Endothelial cell (in vitro differentiated cells): ENCODE data around the gene SLC18B1. TPM values are rescaled to one million over a fixed set of nuclear protein-coding genes. Genes with fewer than 3 reads are reported as not detected.

ENCODE experiments used
- DNase-seq: peaks from one replicate; pipeline ENCODE4 v3.0.0; 2021; ENCODE audit warnings: low spot score
- H3K27ac Mint-ChIP-seq: one replicate; pipeline ENCODE4 v1.8.0; 2021; ENCODE audit warnings: mixed read lengths, inconsistent platforms; ENCODE audit not compliant: unreplicated experiment
- H3K27me3 Mint-ChIP-seq: one replicate; pipeline ENCODE4 v1.8.0; 2021; ENCODE audit warnings: mild to moderate bottlenecking, moderate library complexity, mixed read lengths, inconsistent platforms; ENCODE audit not compliant: unreplicated experiment
- H3K36me3 Mint-ChIP-seq: one replicate; pipeline ENCODE4 v1.8.0; 2021; ENCODE audit warnings: mild to moderate bottlenecking, low read depth, mixed read lengths, inconsistent platforms; ENCODE audit not compliant: unreplicated experiment
- H3K4me1 Mint-ChIP-seq: one replicate; pipeline ENCODE4 v1.8.0; 2021; ENCODE audit warnings: mild to moderate bottlenecking, mixed read lengths, inconsistent platforms; ENCODE audit not compliant: unreplicated experiment
- H3K4me3 Mint-ChIP-seq: one replicate; pipeline ENCODE4 v1.8.0; 2021; ENCODE audit warnings: mild to moderate bottlenecking, mixed read lengths, inconsistent platforms; ENCODE audit not compliant: unreplicated experiment
- H3K9me3 Mint-ChIP-seq: one replicate; pipeline ENCODE4 v1.8.0; 2021; ENCODE audit warnings: mixed read lengths, inconsistent platforms; ENCODE audit not compliant: unreplicated experiment
- total RNA-seq: library from RNA; stranded (reverse); fragmentation: NEBNext Ultra II Directional; extraction: Animal tissue kit (Norgen Biotek cat#: 25700); gene quantifications from one replicate; pipeline ENCODE4 v1.2.1, GENCODE V29; 2021; ENCODE audit not compliant: unreplicated experiment
- TF ChIP-seq, protein P1 (sequence below): fragments of 200-600 bp; sonication (generic); IDR thresholded peaks from one replicate; pipeline ENCODE4 v1.5.0; 2021; ENCODE audit warnings: antibody characterized with exemption; ENCODE audit not compliant: unreplicated experiment

SLC18B1 gene
- total RNA-seq, 1 donor from 2014 or later: 11.1 TPM

DNA sequence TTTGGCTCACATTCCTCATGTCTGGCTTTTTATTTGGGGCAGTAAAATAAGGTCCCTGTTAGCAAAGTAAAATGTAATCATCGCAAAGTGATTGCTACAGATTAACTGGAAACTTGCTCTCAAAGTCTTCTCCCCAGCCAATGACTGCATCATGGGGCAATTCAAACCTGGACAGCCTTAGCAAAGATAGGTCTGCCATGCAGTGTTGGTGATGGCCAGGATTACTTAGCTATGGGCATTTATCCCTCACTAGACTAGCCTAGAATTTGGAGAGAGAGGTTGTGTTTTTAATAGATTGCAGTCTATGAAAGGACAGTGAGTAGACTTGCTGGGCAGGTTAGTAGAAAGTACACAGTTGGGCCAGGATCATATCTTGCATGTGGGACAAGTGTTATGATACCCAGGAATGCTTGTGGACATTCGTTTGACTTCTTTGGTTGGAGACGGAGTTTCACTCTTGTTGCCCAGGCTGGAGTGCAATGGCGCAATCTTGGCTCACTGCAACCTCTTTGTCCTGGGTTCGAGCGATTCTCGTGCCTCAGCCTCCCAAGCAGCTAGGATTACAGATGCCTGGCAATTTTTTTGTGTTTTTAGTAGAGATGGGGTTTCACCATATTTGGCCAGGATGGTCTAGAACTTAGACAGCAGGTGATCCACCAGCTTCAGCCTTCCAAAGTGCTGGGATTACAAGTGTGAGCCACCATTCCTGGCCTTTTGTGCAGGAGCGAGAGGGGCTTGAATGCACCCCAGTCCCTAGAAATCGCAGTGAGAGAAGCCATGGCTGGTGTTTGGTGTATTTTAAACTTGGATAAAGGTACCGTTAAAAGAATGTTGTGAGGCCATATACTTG is 19.3 kb upstream of the SLC18B1 start:
- TF ChIP-seq, protein P1, sequence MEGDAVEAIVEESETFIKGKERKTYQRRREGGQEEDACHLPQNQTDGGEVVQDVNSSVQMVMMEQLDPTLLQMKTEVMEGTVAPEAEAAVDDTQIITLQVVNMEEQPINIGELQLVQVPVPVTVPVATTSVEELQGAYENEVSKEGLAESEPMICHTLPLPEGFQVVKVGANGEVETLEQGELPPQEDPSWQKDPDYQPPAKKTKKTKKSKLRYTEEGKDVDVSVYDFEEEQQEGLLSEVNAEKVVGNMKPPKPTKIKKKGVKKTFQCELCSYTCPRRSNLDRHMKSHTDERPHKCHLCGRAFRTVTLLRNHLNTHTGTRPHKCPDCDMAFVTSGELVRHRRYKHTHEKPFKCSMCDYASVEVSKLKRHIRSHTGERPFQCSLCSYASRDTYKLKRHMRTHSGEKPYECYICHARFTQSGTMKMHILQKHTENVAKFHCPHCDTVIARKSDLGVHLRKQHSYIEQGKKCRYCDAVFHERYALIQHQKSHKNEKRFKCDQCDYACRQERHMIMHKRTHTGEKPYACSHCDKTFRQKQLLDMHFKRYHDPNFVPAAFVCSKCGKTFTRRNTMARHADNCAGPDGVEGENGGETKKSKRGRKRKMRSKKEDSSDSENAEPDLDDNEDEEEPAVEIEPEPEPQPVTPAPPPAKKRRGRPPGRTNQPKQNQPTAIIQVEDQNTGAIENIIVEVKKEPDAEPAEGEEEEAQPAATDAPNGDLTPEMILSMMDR: no peak
- H3K4me3 Mint-ChIP-seq: no peak overlapping the region
- peaks cover 14% of the 10 kb centered on the region for H3K27me3 Mint-ChIP-seq
- H3K27ac Mint-ChIP-seq: no peak overlapping the region
- peaks cover 33% of the 10 kb centered on the region for H3K36me3 Mint-ChIP-seq
- DNase-seq: no peak
- peaks cover 30% of the 10 kb centered on the region for H3K4me1 Mint-ChIP-seq
- H3K9me3 Mint-ChIP-seq: no peaks in the 10 kb centered on the region

DNA sequence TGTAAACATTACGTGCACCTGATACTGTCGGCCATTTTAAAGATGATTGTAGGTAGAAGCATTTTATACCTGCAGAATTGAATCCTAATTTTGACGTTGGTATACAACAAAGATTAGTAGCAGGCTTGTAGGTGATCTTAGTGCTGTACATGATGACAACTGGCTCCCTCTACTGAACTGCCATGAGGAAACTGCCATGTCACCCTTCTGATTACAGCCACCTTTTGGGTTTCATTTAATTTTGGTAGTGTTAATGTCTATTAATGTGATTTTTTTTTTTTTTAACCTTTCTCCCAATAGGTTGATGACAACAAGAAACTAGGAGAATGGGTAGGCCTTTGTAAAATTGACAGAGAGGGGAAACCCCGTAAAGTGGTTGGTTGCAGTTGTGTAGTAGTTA is 18.2 kb upstream of the SLC18B1 start:
- peak overlapping the region; percentile 99 for H3K4me3 Mint-ChIP-seq
- H3K36me3 Mint-ChIP-seq: peaks cover 33% of the 10 kb centered on the region
- H3K27ac Mint-ChIP-seq: no peak overlapping the region
- no peak for DNase-seq
- peaks cover 33% of the 10 kb centered on the region for H3K4me1 Mint-ChIP-seq
- no peaks in the 10 kb centered on the region for H3K9me3 Mint-ChIP-seq
- peaks cover 14% of the 10 kb centered on the region for H3K27me3 Mint-ChIP-seq
- TF ChIP-seq, protein P1: no peak

DNA sequence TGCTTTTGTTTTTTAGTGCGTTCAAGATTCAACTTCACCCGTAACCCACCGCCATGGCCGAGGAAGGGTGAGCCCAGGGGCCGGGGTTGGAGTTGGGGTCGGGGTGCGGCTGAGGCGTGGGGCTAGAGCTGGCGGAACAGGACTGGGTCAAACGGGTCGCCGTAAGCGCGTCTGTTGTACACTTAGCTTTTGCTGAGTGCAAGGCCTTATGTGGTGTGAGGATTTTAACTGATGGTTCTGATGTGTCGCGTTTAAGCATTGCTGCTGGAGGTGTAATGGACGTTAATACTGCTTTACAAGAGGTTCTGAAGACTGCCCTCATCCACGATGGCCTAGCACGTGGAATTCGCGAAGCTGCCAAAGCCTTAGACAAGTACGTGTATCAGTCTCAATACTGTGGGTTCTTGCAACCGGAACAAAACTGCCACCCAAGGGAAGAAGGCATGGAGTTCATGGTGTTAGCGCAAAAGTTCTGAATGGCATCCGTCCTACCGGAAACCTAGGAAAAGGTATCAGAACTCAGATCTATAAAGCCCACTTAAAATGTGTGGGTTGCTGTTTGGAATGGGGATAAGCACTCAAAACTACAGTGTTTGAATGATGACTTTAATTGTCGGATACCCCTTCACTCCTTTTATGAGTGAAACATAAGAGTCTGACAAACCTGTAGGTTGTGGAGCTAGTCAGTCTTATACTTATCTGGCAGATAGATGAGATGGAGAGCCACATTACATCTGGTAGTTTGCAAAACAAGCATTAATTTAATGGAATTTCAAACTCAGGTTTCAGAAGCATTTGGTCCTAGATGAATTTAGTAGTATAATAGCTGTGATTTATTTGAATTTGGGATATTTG is 16.5 kb upstream of the SLC18B1 start:
- DNase-seq: no peak
- Mint-ChIP-seq H3K4me1 (peaks cover 33% of the 10 kb centered on the region), H3K27me3 (peaks cover 14% of the 10 kb centered on the region), H3K4me3 (peak overlapping the region; percentile 99), H3K9me3 (no peaks in the 10 kb centered on the region), H3K36me3 (peaks cover 33% of the 10 kb centered on the region), H3K27ac (peak overlapping the region; percentile 80)
- TF ChIP-seq, protein P1: no peak

DNA sequence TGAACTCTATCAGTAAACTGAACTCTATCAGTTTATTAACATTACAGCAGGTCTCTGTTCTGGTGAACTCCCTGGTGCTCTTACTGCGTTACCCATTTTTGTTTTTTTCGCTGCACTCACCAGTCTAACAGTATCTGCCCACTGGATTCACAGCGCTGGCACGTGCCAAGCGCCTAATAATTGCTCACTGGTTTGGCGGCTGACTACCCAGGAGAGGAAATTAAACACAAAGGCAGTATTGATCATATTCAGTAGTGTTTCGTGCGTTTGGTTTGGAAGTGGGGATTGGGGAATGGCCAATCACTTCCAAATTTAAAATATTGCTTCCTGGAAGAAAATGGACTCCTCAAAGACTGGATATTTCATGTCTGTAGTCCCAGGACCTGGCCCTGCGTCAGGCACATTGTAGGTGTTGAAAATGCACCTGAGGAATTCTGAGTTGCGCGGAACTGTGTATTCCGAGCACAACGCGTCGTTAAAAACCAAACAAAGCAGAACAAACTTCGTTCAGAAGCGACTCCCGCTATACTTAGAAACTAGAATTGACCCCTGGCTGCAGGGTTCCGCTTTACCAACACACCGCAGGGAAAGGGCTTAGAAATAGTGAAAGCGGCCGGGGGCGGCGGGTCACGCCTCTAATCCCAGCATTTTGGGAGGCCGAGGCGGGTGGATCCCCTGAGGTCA is 14.9 kb upstream of the SLC18B1 start:
- peaks cover 33% of the 10 kb centered on the region for H3K4me1 Mint-ChIP-seq
- H3K27me3 Mint-ChIP-seq: peaks cover 14% of the 10 kb centered on the region
- H3K9me3 Mint-ChIP-seq: no peaks in the 10 kb centered on the region
- H3K27ac Mint-ChIP-seq: peak overlapping the region; percentile 80
- TF ChIP-seq, protein P1: no peak
- H3K4me3 Mint-ChIP-seq: peak overlapping the region; percentile 99
- peaks cover 25% of the 10 kb centered on the region for H3K36me3 Mint-ChIP-seq
- DNase-seq: peak; percentile 49
